ENCODE data around the gene CABLES1. TPM values are rescaled to one million over a fixed set of nuclear protein-coding genes. Genes with fewer than 3 reads are reported as not detected.

Gene CABLES1
- polyA plus RNA-seq, 2 of the 4 experiments (the other 2 are of a cell fraction): 4.5 to 8.6 TPM

DNA sequence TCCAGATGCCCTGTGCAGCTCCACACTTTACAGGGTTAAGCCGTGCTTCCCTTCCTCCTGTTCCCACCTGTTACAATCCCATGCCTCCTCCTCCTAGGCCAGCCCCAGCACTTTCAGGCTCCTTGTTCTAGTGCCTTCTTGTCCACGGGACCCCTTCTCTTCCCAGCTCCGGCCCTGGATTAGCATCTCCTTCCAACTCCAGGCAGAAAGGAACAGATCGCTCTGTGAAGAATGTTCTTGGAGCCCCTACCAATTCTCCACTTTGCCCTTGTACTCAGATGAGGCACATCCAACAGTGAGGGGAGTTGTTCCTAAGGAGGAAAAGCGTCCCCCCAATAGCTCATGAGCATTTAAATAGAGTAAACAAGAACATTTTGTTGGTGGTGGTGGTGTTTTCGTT lies 72.7 kb downstream of the CABLES1 start:
- Histone ChIP-seq H3K4me2 (no peak overlapping the region), H3K4me3 (no peak overlapping the region), H3K4me1 (no peaks in the 10 kb centered on the region), H3K9me3 (no peaks in the 10 kb centered on the region), H3K27ac (no peak overlapping the region)
- DNase-seq (ENCODE audit: low read depth in 1 of 2, low spot score in 1 of 2): no peak
- FAIRE-seq: no peak
- TF ChIP-seq KDM5A (IDR thresholded peaks at IDR 0.05): no peak
- no peak for TF ChIP-seq SREBF2 (IDR thresholded peaks at IDR 0.05)
- ChIA-PET CTCF (interaction anchor here (1.4 kb wide), 1 partner anchor 9 kb away, joined by 3 read pairs; no protein-coding TSS in a partner anchor), POLR2A (no interaction called here)
- 90% methylated on average over 5 of the region's 6 CpGs for WGBS (ENCODE audit: missing lambda C conversion rate)
- ATAC-seq: no peak

DNA sequence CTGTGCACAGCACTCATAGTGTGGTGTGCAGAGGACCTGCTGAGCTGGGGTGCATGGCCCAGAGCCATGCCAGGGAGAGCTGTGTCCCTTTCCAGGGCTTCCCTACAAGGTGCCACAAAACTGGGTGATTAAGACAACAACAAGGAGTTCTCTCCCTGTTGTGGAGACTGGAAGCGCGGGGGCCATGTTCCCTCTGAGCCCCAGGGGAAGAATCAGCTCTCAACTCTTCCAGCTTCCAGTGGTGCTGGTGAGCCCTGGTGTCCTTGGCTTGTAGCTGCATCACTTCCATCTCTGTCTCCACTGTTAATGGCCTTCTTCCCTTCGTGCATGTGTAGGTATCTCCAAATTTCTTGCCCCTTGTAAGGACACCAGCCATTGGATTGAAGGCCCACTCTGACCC lies 73.3 kb downstream of the CABLES1 start:
- no peak for DNase-seq (ENCODE audit: low read depth in 1 of 2, low spot score in 1 of 2)
- Histone ChIP-seq H3K9me3 (no peaks in the 10 kb centered on the region), H3K4me3 (no peak overlapping the region), H3K4me1 (no peaks in the 10 kb centered on the region), H3K4me2 (no peak overlapping the region), H3K27ac (no peak overlapping the region)
- ChIA-PET POLR2A (no interaction called here), CTCF (no interaction called here)
- FAIRE-seq: no peak
- no peak for ATAC-seq
- WGBS (ENCODE audit: missing lambda C conversion rate): 86% methylated on average over 1 of the region's 3 CpGs
- TF ChIP-seq, protein P1, sequence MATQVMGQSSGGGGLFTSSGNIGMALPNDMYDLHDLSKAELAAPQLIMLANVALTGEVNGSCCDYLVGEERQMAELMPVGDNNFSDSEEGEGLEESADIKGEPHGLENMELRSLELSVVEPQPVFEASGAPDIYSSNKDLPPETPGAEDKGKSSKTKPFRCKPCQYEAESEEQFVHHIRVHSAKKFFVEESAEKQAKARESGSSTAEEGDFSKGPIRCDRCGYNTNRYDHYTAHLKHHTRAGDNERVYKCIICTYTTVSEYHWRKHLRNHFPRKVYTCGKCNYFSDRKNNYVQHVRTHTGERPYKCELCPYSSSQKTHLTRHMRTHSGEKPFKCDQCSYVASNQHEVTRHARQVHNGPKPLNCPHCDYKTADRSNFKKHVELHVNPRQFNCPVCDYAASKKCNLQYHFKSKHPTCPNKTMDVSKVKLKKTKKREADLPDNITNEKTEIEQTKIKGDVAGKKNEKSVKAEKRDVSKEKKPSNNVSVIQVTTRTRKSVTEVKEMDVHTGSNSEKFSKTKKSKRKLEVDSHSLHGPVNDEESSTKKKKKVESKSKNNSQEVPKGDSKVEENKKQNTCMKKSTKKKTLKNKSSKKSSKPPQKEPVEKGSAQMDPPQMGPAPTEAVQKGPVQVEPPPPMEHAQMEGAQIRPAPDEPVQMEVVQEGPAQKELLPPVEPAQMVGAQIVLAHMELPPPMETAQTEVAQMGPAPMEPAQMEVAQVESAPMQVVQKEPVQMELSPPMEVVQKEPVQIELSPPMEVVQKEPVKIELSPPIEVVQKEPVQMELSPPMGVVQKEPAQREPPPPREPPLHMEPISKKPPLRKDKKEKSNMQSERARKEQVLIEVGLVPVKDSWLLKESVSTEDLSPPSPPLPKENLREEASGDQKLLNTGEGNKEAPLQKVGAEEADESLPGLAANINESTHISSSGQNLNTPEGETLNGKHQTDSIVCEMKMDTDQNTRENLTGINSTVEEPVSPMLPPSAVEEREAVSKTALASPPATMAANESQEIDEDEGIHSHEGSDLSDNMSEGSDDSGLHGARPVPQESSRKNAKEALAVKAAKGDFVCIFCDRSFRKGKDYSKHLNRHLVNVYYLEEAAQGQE (IDR thresholded peaks at IDR 0.05): no peak
- TF ChIP-seq, protein P2, sequence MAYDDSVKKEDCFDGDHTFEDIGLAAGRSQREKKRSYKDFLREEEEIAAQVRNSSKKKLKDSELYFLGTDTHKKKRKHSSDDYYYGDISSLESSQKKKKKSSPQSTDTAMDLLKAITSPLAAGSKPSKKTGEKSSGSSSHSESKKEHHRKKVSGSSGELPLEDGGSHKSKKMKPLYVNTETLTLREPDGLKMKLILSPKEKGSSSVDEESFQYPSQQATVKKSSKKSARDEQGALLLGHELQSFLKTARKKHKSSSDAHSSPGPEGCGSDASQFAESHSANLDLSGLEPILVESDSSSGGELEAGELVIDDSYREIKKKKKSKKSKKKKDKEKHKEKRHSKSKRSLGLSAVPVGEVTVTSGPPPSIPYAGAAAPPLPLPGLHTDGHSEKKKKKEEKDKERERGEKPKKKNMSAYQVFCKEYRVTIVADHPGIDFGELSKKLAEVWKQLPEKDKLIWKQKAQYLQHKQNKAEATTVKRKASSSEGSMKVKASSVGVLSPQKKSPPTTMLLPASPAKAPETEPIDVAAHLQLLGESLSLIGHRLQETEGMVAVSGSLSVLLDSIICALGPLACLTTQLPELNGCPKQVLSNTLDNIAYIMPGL (CRISPR knock-in tag; IDR thresholded peaks at IDR 0.05; ENCODE audit: borderline replicate concordance): no peak
- TF ChIP-seq MAFK (IDR thresholded peaks at IDR 0.05; ENCODE audit: partially characterized antibody) (no peak), ZC3H11A (IDR thresholded peaks at IDR 0.05) (no peak), SMC3 (IDR thresholded peaks at IDR 0.05) (no peak), CHD2 (IDR thresholded peaks at IDR 0.05; ENCODE audit: low read length, partially characterized antibody) (no peak), JUN (IDR thresholded peaks at IDR 0.05) (no peak), GATA3 (IDR thresholded peaks at IDR 0.05; ENCODE audit: borderline replicate concordance) (no peak), MAZ (IDR thresholded peaks at IDR 0.05; ENCODE audit: borderline replicate concordance, low read depth, low read length) (no peak), HDAC2 (IDR thresholded peaks at IDR 0.05) (no peak), RARB (CRISPR knock-in tag; IDR thresholded peaks at IDR 0.05) (no peak)

DNA sequence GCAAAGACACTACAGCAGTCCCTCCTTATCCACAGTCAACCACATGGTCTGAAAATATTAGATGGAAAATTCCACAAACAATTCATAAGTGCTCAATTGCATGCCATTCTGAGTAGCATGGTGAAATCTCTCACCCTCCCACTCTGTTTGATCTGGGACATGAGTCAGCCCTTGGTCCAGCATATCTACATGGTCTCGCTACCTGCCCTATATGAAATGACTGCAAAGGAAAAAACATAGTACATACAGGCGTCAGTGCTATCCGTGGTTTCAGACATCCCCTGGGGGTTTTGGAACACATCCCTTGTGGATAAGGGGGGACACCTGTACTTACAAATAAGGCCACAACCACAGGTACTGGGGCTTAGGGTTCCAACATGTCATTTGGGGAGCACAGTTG lies 73.7 kb downstream of the CABLES1 start:
- H3K27ac ChIP-seq: no peak overlapping the region
- WGBS (ENCODE audit: missing lambda C conversion rate): 86% methylated on average over 3 of the region's 3 CpGs
- POLR2A ChIA-PET: no interaction called here
- H3K9me3 ChIP-seq: no peaks in the 10 kb centered on the region
- H3K4me2 ChIP-seq: no peak overlapping the region
- no peak for ATAC-seq
- FAIRE-seq: no peak
- H3K4me1 ChIP-seq: no peaks in the 10 kb centered on the region
- H3K4me3 ChIP-seq: no peak overlapping the region
- CTCF ChIA-PET: interaction anchor here (0.9 kb wide), 1 partner anchor 12 kb away, joined by 3 read pairs; no protein-coding TSS in a partner anchor
- no peak for DNase-seq (ENCODE audit: low read depth in 1 of 2, low spot score in 1 of 2)
- TF ChIP-seq RNF2 (IDR thresholded peaks at IDR 0.05; ENCODE audit: borderline replicate concordance, low read depth): no peak

DNA sequence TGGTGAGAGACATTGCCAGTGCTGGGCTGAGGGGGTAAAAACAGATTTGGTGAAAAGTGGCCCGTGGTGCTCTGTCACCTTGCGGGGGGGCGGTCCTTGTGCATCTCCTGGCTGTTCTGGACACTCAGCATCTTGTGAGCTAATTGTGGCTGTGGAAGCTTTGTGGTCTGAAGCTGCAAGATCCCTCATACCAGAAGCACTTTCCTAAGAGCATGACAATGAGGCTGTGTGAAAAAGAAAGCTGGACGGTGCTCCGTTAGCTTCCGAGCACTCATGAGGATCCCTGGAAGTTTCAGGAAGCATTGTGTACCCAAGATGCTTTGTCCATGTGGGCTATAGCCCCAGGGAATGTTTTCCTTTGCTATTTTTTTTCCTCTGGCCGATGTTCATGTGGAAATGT lies 74.5 kb downstream of the CABLES1 start:
- DNase-seq (ENCODE audit: low read depth in 1 of 2, low spot score in 1 of 2): no peak
- ChIA-PET CTCF (interaction anchor here (0.9 kb wide), 1 partner anchor 11 kb away, joined by 3 read pairs; no protein-coding TSS in a partner anchor), POLR2A (no interaction called here)
- FAIRE-seq: no peak
- H3K9me3 ChIP-seq: no peaks in the 10 kb centered on the region
- H3K27ac ChIP-seq: no peak overlapping the region
- H3K4me2 ChIP-seq: no peak overlapping the region
- WGBS (ENCODE audit: missing lambda C conversion rate): 94% methylated on average over 7 of the region's 7 CpGs
- no peaks in the 10 kb centered on the region for H3K4me1 ChIP-seq
- no peak for ATAC-seq
- H3K4me3 ChIP-seq: no peak overlapping the region
- no peak for TF ChIP-seq MAZ (IDR thresholded peaks at IDR 0.05; ENCODE audit: borderline replicate concordance, low read depth, low read length)
- TF ChIP-seq RCOR1 (IDR thresholded peaks at IDR 0.05; ENCODE audit: low read depth, low read length): no peak
- TF ChIP-seq, protein P3, sequence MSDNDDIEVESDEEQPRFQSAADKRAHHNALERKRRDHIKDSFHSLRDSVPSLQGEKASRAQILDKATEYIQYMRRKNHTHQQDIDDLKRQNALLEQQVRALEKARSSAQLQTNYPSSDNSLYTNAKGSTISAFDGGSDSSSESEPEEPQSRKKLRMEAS (IDR thresholded peaks at IDR 0.05): no peak
- TF ChIP-seq, protein P4, sequence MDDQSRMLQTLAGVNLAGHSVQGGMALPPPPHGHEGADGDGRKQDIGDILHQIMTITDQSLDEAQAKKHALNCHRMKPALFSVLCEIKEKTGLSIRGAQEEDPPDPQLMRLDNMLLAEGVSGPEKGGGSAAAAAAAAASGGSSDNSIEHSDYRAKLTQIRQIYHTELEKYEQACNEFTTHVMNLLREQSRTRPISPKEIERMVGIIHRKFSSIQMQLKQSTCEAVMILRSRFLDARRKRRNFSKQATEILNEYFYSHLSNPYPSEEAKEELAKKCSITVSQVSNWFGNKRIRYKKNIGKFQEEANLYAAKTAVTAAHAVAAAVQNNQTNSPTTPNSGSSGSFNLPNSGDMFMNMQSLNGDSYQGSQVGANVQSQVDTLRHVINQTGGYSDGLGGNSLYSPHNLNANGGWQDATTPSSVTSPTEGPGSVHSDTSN (IDR thresholded peaks at IDR 0.05): no peak
- TF ChIP-seq, protein P2 (CRISPR knock-in tag; IDR thresholded peaks at IDR 0.05; ENCODE audit: borderline replicate concordance): no peak
- TF ChIP-seq CBX8 (IDR thresholded peaks at IDR 0.05): no peak
- TF ChIP-seq HOXB13 (CRISPR knock-in tag; IDR thresholded peaks at IDR 0.05; ENCODE audit: low read depth): no peak
- TF ChIP-seq NR3C1 (IDR thresholded peaks at IDR 0.05): no peak
- TF ChIP-seq HOXA7 (CRISPR knock-in tag; IDR thresholded peaks at IDR 0.05): no peak
- TF ChIP-seq HDAC2 (IDR thresholded peaks at IDR 0.05): no peak
- TF ChIP-seq EP300 (IDR thresholded peaks at IDR 0.05): no peak
- no peak for TF ChIP-seq HOXB5 (CRISPR knock-in tag; IDR thresholded peaks at IDR 0.05)
